Skin of body (tissue), 2 donors: ENCODE results near the gene RAD23B. TPM values are rescaled to one million over a fixed set of nuclear protein-coding genes. Genes with fewer than 3 reads are reported as not detected.
"Not testable (repeated sequence)": the region's sequence is repeated elsewhere in the genome, so short reads cannot be mapped to it uniquely, and the experiment has no call there.

Experiments
- DNase-seq: peaks from one replicate; lab custom pipeline; 2025; lab: John Stamatoyannopoulos, UW
- total RNA-seq: library from RNA; depleted of rRNA; stranded (reverse); fragments of >200 nt; gene quantifications from one replicate; pipeline ENCODE4 v1.2.3, GENCODE V29; 2014

RAD23B gene
- total RNA-seq, 1 donor from 2014 or later: 78.5 TPM

DNA sequence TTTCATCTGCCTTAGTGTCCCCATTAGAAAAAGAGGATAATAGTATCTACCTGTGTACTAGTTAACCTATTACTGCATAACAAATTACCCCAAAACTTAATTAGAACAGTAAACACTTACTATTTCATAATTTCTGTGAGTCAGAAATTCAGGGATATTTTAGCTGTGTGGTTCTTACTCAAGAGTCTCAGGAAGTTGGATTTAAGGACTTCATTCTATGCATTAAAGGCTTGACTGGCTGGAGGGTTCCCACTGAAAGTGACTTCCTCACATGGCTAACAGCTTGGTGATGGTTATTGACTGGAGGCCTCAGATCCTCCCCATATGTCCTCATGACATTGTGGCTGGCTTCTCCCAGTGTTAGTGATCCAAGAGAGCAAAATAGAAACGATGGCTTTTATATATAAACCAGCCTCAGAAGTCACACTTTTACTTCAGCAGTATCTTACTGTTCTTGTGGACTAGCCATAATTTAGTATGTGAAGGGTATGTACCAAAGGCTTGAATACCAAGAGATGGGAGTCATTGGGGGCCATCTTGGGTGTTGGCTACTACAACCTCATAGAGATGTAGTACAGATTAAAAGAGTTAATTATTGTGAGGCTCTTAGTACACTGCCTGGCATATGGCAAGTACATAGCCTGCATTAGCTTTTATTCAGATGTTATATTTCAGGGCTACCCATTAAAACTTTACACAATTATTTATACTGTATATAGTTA lies 9.9 kb downstream of the RAD23B start:
- DNase-seq: no peak

DNA sequence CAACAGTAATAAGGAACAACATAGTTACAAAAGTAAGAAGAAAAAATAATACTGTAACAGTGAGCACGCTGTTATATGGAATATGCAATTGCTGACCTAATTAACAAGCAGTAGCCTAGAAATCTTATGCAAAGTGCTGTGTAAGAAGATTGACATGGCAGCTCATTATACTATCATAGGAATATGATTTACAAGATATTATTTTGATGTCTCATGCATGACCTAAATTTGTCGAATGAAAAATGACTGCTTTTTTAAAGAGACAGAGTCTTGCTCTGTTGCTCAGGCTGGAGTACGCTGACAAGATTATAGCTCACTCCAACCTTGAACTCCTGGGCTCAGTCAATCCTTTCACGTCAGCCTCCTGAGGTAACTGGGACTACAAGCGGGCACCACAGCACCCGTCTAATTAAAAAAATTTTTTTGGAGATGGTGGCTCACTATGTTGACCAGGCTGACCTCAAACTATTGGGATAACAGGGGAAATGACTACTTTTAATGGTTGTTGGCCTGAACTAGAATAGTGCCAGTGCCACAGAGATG lies 10.5 kb downstream of the RAD23B start:
- no peak for DNase-seq

DNA sequence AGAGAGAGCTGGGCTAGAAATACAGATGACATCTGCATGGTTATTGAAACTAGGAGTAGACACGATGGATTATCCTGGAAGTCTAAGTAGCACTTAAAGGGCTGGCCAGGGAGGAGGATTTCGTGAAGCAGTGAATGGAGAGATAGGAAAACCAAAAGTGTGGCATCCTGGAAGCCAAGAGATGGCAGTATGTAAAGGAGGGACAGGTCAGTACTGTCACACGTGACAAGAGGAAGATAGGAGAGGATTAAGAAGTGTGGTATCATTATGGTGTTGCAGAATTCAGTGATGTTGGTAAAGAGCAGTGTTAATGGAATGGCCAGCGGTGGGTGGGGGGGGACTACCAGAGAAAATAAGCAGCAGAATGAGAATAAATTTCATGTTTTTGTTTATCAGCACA lies 11.7 kb downstream of the RAD23B start:
- no peak for DNase-seq

DNA sequence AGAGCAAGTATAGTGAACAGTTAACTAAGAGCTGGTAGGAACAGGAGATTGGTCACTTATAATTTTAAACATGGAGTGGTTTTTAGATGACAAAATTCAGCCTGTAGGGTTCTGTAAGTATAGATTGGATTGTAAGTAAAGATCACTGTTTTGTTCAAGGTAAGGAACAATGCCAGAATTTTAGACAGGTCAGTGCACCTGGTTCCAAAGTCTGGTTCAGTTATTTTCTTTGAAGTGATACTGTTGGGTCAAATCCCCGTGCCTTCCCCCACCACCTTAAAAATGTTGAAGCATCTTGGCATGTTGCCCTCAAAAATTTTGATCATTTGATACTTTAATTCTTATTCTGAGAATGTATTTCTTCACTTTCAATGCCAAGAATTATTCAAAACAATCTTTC lies 12.9 kb downstream of the RAD23B start:
- no peak for DNase-seq

DNA sequence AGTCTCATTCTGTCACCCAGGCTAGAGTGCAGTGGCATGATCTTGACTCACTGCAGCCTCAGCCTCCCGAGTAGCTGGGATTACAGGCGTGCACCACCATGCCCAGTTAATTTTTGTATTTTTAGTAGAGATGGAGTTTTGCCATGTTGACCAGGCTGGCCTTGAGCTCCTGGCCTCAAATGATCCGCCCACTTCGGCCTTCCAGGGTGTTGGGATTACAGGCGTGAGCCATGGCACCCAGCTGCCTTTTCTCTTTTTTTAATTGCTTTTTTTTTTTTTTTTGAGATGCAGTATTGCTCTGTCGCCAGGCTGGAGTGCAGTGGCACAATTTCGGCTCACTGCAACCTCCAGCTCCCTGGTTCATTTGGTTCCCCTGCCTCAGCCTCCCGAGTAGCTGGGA lies 13.5 kb downstream of the RAD23B start:
- not testable (repeated sequence) for DNase-seq

DNA sequence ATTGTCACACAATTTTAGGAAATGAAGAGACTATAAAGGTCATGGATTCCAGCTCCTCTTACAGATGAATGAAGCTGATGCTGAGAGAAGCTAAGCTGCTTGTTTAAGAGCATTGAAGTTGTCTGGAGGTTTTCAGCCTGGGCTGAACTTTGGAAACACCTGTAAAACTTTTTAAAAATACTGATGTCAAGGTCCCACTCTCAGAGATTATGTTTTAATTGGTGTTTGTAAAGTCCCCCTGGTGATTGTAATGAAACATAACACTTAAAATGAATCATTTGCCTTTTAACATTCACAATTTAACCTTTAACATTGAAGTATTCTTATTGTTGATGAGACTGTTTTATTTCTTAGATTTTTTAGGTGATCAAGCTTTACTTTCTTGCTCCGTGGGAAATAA lies 16.4 kb downstream of the RAD23B start:
- DNase-seq: no peak

DNA sequence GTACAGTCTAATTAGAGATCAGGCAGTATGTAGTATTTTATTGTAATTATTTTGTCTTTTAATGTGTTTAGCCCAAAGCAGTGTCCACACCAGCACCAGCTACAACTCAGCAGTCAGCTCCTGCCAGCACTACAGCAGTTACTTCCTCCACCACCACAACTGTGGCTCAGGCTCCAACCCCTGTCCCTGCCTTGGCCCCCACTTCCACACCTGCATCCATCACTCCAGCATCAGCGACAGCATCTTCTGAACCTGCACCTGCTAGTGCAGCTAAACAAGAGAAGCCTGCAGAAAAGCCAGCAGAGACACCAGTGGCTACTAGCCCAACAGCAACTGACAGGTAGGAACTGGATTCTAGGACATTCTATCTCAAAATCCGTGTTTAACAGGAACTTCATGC lies 23.2 kb downstream of the RAD23B start:
- no peak for DNase-seq

DNA sequence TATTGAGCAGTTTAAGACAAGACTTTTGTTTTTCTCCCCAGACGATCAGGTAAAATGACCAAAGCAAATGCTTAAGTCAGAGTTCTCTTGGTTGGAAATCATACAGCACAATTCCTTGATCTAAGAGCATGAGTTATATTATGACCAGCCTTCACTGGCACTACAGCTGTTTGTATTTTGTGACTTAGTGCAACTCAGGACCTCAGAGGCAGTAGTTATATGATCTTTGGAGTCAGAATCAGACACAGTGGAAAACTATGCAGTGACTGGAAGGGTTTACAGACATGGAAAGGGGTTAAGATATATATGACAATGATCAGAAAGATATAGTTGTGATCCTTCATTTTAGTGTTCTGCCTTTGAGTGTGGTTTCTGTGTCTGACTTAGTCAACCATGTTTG lies 24.3 kb downstream of the RAD23B start:
- DNase-seq: no peak

DNA sequence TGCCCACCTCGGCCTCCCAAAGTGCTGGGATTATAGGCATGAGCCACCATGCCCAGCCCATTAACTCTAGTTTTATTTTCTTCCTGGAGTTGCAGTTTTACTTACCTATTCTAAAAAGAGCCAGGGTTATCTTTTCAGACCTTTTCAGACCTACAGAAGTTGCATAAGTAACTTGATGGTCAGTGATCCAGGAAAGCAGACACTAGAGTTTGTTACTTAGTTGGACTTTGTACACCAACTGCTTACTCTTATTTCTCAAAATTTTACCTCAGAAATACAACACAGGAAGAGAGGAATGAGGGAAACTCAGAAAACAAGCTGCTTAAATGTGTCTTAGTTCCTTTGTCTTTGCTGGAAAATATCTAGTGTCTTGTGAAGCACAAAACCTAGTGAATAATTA lies 25.4 kb downstream of the RAD23B start:
- DNase-seq: no peak

DNA sequence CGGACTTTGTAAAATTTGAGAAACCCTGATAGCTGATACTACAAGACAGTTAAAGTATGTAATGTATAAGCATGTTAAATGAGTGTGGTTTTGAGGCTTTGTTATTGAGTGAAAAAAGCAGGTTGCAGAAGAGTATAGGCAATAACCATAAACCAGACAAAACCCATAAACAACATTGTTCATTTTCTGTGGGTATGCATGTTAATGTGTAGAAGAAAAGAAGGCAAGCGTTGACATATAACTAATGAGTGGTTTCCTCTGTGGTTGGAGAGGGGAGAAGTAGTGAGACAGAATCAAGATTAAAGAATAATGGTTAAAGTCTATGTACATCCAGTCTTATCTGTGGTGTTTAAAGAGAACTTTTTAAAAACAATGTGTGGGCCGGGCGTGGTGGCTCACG lies 26.2 kb downstream of the RAD23B start:
- no peak for DNase-seq

DNA sequence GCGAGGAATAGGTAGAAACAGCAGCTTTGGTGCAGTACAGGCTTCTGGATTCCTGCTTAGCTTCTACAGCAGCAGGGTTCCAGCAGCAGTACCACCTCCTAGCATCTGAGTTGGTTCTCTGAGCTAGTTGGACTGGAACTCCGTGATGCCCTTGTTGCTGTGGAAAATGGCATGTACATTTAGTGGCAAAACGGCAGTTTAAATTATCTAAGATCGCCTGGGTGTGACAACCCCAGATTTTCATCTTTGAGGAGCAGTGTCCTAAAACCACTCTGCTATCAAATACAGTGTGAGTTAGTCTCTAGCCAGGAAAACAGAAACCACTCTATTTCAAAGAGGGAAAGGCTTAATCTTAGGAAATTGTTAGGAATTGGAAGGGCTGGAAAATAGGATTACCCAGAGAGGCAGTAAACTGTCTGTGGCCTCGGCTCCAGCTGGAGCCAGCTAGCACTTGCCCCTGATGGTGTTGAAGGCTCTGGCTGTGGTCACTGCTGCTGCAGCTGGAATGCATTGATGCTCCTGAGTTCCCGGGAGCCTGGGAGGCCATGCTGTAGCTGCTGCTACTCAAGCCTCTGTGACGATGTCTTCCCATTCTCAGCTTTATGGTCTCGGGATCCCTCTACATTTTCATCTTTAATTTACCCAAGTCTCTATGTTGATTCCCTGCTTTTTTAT lies 29.4 kb downstream of the RAD23B start:
- DNase-seq: no peak

DNA sequence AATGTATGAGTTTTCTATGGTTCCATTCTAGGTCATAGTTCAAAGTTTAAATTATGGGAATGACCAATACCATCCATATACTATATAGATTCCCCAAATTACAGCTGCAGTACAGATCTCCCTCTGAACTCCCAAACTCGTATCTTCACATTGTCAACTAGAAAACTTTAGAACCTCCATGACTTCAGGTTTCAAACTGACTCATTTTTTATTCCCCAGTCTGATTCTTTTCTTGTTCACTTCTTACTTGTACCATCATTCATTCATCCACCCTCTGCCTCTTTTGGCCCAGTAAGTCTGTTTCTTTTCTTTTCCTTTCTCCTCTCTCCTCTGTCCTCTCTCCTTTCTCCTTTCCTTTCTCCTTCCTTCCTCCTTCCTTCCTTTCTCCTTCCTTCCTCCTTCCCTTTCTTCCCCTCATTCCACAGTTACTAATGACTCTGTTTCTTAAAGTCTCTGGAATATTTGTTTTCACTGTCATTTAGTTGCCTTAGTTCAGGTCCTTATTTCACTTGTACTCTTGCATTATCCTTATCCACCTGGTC lies 30.5 kb downstream of the RAD23B start:
- DNase-seq: no peak

DNA sequence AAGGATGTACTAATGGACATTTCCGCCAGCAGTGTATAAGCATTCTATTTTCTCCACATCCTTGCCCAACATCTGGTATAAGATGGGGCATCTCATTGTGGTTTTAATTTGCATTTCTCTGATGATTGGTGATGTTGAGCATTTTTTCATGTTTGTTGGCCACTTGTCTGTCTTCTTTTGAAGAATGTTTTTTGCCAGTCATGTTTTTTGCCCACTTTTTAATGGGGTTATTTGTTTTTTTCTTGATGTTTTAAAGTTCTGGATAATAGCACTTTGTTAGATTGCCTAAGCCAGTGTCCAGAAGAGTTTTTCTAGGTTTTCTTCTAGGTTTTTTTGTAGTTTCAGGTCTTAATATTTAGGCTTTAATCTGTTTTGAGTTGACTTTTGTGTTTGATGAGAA lies 31.7 kb downstream of the RAD23B start:
- DNase-seq: no peak

DNA sequence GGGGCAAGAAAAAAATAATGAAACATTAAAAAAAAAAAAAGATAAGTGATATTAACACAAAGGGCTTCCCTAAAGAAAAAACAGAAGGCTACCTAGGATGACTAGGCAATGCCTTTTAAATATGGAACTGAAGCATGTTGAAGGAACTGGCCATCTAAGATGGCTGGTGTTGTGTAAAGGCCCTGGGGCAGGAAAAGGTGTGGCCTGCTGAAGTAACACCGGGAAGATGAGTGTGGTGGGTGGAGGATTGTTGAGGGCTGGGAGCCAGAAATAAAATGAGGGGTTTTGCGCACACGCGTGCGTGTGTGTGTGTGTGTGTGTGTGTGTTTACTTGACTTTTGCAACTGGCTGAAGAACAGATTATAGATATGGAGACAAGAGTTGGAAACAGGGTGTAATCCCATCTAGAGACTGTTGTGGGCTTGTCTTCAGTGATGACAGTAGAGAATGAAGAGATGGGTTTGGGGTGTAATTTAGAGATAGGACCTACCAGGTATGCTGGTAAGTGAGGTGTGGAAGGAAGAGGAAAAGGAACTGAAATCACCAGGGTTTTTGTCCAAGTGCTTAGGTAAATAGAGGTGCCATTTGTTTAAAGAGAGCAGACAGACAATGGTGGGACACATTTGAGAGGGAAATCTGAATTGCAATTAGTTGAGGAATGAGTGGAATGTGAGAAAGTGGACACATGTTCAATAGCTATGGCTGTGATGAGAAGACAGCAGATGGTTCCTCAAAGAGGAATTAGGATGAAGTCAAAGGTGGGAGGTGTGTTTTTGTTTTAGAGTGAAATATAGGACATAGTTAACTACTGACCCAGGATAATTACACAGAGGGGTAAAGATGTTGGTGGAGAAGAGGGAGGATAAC lies 33.9 kb downstream of the RAD23B start:
- DNase-seq: no peak

DNA sequence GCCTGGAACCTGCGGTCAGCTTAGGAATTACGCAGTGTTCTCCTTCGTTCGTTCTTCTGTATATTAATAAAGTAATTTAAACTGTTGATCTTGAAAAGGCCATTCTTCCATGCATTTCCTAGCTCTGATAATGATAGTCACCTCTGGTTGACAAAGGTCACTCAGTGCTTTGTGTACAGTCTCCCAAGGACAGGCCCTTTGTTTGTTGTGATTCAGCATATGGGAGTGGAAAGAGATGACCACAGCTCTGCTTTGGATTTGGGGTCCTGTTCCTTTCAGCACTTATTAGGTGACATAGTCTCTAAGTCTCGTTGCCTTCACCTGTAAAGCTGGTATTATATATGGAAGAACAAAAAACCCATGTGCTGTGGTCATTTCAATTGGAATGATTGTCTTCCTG lies 39.6 kb downstream of the RAD23B start:
- no peak for DNase-seq

DNA sequence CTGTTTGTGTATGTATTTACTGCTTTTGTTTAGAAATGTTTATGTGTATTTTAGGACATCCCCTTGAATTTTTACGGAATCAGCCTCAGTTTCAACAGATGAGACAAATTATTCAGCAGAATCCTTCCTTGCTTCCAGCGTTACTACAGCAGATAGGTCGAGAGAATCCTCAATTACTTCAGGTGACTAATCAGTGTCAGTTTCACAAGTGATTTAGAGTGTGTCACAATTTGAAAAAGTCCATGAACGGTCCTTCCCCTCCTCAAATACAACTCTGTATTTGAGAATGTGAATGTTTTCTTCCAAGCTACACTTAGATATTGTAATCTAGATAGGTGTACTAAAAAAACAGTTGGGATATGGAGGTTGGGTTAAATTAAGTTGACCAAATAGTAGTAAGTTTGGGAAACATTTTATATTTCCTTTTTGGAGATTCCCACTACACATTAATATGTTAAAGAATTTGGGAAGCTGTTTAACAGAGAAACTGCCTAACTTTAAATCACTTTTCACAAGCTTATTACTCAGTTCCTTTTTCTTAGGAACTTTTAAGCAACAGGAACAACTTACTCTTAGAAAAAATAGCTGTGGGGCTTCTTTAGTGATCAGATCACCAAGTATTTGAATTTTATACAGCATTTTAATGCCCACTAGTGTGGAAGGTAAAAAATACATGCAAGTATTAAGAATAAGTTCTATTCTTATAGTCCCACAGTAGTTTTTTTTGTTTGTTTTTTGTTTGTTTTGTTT lies 40.9 kb downstream of the RAD23B start:
- DNase-seq: no peak

DNA sequence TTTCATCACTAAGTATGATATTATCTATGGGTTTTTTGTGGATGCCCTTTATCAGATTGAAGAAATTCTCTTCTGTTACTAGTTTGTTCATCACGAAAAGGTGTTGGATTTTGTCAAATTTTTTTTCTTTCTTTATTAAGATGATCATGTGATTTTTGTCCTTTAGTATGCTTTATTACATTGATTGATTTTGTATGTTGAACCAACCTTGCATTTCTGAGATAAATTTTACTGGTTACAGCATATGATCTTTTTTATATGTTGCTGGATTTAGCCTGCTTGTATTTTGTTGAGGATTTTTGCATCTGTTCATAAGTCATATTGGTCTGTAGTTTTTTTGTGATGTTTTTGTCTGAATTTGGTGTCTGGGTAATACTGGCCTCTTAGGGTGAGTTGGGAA lies 42.8 kb downstream of the RAD23B start:
- DNase-seq: no peak

DNA sequence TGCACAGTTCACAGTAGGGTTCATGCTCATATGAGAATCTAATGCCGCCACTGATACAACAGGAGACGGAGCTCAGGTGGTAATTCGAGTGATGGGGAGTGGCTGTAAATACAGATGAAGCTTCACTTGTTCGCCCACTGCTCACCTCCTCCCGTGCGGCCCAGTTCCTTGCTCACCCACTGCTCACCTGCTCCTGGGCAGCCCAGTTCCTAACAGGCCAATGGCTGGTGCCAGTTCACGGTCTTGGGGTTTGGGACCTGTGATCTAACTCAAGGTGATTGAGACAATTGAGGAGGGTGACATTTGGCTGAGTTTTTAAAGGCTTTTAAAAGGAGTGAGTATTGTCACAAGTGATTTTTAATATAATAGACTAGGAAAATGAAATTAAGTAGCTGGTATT lies 45.4 kb downstream of the RAD23B start:
- no peak for DNase-seq

DNA sequence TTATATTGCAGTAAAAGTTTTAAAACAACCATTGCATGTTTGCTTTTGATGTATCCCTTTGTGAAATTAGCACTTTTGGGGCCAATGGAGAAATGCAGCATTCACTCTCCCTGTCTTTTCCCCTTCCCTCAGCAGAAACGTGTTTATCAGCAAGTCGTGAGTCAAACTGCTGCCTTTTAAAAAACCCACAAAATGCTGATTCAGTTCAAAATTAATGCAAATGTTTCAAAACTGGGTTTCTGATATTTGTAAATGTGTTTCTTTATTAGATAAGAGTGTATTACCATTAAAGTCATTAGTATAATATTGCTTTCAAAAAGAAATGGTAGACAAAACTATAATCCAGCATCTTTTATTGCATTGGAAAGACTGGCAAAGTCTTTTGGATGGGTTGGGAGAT lies 47.3 kb downstream of the RAD23B start:
- DNase-seq: no peak

DNA sequence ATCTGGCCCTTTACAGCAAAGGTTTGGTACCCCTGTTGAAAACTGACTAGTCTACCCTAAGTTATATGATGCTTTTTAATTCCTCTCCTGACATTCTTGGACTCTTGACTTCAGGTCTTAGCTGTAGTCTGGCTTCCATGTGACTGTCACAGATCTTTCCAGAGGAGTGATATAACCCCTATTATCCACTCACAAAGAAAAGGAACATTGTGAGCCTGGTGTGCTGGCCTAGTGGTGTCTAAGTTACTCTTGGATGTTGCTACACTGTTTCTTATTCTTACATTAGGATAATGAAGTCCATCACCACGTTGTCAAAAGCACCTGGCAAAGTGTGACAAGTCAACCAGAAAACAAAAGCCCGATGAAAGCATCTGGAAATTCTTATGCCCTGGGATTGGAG lies 49.8 kb downstream of the RAD23B start:
- DNase-seq: no peak

DNA sequence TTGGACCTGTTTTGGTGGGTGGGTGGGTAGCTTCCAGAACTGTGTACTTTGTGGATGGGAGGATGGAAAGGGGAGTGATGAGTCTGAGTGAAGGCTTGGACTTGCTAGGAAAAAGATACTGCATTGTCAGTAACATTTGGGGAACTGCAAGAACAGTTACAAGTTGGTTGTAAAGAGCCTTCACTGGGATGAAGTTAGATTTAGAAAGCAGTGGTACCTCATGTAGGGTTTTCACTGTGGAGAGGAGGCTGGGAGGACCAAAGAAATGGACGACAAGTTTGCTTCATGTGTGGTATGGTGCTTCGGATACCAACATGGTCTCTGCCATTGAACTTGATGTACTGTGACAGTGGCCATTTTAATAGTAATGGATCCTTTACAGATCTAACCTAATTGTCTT lies 50.3 kb downstream of the RAD23B start:
- no peak for DNase-seq
